LNCAP (cell line): ENCODE results near the gene CAB39L.

Source experiments
- TF ChIP-seq, protein P1 (sequence below): fragments of 450-650 bp; IDR thresholded peaks from 2 replicates; pipeline ENCODE4 v1.5.1; 2017; ENCODE audit warnings: mild to moderate bottlenecking

The CAB39L gene

DNA sequence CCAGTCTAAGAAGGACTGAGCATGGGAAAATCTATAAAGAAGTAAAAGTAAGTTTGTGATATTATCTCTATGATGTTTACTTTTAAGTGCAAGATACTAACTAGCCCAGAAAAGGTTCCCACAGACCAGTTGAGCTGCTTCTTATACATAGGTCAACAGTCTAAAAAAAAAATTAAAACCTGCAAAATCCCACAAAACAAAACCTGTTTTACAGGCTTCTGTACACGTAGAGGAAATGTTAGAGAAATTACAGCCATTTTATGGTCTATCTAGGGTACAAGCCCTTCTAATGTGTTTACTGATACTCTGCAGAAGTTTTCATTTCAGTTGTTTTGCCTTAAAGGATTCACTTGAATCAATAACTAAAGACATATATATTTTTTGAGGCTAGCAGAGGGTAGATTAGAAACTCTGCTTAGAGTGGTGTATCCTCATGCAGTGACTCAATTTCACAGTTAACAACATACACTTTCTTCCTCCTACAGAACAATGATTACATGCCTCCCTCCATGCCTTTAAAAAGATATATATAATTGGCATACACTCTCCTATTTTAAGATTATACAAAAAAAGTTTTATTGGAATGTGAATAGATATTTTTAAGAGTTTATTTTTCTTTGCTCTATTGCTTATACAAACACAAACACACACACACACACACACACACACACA is 43.9 kb downstream of the CAB39L start:
- TF ChIP-seq, protein P1, sequence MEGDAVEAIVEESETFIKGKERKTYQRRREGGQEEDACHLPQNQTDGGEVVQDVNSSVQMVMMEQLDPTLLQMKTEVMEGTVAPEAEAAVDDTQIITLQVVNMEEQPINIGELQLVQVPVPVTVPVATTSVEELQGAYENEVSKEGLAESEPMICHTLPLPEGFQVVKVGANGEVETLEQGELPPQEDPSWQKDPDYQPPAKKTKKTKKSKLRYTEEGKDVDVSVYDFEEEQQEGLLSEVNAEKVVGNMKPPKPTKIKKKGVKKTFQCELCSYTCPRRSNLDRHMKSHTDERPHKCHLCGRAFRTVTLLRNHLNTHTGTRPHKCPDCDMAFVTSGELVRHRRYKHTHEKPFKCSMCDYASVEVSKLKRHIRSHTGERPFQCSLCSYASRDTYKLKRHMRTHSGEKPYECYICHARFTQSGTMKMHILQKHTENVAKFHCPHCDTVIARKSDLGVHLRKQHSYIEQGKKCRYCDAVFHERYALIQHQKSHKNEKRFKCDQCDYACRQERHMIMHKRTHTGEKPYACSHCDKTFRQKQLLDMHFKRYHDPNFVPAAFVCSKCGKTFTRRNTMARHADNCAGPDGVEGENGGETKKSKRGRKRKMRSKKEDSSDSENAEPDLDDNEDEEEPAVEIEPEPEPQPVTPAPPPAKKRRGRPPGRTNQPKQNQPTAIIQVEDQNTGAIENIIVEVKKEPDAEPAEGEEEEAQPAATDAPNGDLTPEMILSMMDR = no peak

DNA sequence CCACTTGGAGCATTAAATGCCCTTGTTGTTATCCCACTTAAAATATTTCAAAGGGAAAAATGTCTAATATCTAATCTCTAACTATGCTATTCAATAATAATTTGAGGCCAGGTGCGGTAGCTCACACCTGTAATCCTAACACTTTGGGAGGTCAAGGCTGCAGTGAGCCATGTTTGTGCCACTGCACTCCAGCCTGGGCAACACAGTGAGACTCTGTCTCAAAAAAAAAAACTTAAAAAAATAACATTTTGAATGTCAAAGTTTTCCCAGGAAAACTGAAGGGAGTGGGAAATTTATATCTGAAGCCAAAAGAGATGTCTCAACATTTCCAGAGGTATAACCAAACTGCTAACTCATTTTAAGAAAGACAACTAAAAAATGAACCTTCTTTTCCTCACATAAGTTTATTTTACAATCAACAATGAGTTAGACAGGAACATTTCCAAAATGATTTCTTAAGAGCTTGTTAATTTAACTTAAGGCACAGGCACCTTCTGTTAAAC is 47.9 kb downstream of the CAB39L start:
- TF ChIP-seq, protein P1 = no peak

DNA sequence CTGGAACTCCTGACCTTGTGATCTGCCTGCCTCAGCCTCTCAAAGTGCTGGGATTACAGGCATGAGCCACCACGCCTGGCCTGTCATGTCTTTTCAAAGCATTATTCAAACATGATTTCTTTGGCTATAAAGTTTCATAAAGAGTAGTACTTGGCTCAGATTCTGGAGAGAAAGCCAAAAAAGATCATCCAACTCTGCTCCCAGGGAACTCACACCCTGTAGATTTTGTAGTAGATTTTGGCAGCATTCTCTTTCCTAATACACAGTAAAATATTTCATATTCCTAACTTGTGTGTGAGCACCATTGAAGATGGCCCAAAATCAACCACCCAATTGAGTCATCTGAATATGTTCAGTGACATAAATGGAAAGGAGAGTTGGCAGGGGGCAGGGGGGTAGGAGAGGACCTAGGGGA is 48.4 kb downstream of the CAB39L start:
- TF ChIP-seq, protein P1 = no peak

DNA sequence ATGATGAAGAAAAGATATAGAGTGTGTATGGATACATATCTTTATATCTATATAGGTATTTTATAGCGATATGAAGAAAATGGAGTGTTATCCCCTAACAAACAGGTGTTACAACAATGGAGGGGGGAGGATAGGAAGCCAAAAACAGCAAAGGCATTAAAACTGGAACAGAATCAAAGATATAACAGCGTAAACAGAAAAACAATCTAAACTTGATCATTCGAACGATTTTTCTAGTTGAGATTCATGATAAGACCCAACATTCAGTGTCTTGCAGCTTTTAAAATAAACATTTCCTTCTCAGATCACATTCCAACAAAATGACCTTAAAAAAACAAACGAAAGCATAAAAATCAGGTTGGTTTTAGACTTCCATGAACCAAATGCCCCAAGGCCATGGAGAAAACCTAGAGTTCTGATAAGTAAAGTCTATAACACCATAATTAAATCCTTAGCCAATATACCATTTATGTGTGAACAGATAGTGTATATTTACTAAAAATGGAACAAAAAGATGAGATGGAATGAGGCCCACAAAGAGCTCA is 55.7 kb downstream of the CAB39L start:
- TF ChIP-seq, protein P1 = no peak

DNA sequence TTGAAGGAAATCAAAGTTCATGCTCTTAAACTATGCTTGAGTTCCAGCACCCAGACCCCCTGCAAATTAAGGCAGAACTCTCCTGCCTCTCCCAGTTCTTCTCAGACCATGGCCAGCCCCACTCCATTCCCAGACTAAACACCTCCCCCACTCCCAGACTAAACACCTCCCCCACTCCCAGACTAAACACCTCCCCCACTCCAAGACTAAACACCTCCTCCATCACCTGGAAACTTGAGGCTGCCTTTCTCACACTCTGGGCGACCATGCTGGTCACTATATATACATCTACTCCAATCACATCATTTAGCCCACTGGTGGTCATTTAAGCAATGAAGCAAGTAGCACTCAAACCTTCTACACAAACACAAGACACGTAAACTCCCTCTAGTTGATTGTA is 57.2 kb downstream of the CAB39L start:
- TF ChIP-seq, protein P1 = no peak

DNA sequence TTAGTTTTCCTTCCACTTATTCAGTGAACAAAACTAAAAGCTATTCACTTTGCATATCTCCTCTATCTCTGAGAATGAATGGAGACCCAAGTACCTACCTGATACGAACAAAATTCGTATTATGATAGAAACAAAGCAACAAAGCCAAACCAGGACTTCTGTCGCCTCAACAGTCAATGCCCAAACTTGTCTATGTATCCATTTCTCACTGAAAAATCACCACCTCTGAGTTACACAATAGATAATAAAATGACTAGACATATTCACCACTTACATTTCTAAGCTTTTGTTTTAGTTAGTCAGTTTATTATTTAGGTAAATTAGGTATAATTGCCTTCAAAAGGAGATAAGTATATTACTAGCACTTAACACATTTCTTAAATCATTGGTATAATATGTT is 67.7 kb downstream of the CAB39L start:
- TF ChIP-seq, protein P1 = no peak

DNA sequence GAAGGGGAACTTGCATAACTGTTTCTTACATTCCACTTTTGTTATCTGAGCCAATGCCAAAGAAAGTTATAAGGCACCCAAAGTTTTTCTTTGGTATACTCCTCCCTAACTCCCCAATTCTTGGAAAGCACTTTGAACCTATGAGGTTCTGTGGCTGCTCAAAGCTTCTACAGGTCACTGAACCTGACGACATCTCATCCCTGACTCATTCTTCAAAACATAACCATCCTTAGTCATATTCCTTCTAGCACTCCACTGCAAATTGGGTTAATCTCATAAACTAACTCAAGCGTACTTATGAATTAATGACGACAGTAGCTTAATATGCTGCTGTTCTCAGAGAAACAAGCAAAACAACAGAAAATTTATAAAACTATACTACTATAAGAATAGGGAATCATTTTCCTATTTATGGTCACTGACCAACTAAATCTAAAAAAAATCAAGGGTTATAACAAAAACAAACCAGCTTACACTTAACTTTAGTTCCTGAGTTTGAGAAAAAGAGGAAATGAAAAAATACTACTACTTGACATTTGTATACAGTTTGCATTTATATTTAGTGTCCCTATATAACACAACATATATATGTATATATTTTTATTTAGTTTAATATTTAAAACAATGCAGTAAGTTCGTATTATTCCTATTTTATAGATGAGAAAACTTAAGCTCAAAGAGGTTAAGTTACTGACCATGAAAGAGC is 69.1 kb downstream of the CAB39L start:
- TF ChIP-seq, protein P1 = no peak
